ENCODE results near the gene ZIC4.

The ZIC4 gene

DNA sequence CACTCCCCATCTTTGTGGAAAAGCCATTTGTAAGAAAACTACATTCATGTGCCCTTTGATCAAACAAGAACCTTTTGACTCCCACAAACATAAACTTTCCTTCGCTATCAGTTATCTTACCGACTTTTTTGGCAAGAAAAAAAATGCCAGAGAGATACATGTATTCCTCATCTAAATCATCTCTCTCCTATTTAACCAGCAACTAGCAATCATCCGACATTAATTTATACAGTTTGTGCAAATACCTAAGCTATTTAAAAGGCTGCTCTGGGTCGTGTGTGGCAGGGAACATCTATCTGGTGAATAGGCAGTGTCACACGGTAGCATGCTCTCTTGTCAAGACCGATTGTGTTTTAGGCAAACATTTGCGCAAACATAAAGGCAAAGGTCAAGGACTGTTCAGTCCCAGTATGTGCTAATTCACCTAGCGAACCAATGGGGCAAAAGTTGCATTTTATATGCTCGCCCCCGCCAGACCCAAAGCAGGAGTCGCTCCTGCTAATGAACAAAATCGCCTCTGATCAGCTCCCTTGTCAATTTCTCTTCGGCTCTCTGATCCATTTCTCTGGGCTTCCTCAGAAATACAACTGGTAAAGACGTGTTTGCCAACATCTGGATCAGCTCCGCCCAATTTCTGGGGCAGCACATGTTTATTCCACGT is 37.7 kb downstream of the ZIC4 start:
- DNase-seq = no peak

DNA sequence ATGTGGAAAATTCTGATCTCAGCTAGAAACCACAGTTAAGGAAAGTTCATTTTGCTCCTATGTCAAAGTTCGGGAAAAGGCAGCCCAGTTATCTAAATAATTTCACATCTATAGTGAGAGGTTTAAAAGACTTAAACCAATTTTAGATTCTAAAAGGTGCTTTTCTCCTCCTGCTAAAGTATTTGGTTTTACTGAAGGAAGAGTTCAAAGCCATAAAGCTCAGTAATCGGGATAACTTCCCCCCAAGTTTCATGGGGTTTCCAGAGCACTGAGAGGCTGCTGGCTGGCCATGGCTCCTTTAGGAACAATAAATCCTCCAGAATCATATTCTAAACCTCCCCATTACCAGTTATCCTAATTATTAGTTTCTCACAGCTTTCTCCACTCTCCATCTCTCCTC is 38.2 kb downstream of the ZIC4 start:
- no peak for DNase-seq

DNA sequence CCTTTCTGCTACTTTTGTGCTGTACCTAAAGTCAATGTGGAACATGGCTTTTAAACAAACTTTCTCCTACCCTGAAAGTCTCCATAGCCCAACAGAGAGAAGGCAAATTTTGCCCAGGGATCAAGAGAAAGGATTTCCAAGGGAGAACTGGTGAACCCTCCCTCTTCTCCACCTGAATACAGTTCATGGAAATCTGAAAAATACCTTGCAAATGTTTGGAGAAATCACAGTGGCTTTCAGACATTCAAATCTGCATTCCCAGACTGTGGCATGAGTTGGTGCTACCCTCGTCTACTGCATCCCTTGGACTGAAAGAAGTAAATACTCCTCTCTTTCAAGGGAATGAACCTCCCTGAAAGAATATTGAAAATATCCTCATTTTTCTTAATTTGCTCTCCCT is 38.7 kb downstream of the ZIC4 start:
- DNase-seq = no peak

DNA sequence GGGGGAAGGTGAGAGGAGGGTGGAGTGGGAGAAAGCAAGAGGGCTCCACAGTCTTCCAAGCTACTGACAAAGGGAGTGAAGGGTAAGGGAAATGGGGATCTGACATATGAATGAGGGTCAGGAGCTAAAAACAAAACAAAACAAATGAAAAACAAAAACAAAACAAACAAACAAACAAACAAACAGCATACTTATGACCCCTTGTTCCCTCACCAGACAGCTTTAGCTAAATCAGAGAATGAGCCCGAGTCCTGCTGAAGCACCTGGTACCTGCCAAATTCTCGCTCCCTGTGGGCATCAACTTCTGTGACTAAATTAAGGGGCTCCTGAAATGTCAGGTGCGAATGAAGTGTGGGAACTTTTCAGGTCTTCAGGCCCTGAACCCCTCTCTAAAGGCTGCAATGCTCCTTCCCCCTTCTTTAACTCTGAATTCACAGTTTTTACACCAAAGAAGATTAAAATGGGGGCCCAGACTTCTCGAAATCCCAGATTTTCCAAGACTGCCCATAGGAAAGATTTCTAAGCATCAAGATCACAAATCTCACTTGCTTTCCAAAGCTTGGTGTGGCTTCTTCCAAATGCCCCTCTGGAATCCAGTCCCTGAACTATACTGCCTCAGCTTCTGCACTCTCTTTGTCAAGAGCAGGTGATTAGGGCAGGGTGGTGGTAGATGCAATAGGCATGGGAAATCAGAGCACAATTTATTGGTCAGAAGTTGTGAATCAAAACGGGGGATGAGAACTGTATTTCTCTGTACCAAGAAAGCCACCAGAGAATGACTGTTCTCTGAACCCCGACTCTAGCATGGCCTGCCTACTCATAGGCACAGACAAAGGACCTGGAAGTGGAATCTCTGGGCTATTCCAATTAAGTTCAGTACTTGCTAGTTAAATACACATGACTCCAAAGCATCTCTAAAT is 40.9 kb downstream of the ZIC4 start:
- DNase-seq = no peak

DNA sequence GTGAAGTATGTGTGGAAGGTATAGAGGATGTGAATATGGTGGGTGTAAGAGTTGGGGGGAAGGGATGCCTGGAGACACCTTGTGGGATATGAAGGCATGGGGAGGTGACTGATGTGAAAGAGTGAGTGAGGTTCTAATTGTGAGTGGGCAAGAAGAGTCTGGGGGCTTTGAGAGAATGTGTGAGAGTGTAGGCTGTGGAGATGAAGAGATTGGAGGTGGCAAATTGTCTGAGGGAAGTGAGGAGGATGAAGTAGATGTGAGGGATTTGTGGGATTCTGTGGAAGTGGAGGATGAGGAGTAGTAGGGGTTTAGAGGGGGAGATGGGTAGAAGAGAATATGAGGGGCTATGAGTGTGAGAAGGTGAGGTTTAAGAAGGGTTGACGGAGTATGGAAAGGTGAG is 41.6 kb downstream of the ZIC4 start:
- DNase-seq = no peak

DNA sequence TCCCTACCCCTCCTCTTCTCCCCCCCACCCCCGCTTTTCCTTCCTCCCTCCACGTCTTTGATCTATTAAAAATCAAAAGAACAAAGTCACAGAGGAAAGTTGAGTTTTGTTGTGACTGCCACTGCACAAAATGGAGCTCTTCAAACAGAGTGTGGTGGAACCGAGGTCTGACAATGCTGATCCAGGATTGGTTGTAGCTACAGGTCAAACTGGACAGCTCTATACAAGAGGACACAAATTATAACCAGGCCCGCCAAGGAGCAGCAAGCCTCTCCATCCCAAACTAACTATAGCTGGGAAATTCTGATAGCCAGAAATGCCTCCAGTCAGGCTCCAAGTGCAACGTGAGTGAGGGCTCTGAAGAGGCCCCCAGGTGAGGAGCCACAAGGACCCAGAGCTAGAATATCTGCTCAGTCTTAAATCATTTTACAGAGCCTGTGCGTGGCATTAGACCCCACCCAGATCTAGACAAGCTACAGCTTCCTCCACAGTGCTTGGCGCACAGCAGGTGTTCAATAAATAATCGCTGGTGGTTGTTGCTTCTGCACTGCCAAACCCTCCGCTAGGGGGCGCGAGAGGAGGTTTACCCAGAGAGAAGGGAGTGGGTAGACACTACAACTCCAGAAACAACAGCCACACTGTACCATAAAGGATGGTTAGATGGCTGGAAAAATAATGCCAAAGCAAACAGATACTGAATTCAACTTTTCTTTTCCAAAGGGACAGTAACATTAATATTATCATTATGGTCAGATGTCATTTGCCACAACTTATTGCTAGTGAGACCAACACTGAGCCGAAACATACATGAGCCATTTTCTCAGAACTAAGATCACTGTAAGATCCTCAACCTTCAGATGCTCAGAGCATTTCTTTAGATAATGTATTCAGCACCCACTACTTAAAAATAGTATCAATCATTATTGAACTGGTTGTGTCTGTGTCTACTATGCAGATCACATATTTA is 44.6 kb downstream of the ZIC4 start:
- DNase-seq = no peak

DNA sequence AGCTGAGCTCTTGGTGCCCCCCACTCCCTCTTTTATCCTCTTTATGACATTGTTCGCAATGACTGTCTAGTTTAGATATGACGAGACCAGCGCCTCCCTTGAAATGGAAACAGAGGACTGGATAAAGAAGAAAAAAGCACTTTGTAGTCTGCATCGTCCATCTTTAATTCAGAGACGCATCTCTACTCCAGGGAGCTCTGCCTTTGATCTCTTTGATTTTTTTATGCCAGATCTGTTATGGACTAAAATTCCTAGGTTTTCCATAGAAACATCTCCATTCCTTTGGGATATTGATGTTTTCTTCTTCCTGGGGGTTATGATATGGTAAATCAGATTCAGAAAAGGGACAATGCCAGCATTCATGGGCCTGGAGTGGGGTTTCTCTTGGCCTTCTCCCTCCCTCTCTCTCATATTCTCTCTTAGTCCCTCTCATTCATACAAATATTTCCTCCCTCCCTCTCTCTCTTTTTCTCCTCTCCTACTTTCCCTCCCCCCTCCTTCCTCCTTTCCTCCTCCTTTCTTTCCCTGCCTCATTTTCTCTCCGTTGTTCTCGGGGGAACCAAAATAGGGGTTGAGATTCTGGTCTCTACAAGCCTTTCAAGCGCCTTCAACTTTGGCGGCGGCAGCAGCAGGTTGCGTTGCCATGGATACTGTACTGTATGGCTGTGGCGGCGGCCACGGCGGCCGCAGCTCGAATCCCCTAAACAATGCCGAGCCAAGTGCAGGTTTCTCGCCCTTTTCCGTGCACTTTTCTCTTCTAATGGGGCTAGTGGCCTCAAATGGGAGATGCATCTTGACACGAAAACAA is 45.5 kb downstream of the ZIC4 start:
- no peak for DNase-seq

DNA sequence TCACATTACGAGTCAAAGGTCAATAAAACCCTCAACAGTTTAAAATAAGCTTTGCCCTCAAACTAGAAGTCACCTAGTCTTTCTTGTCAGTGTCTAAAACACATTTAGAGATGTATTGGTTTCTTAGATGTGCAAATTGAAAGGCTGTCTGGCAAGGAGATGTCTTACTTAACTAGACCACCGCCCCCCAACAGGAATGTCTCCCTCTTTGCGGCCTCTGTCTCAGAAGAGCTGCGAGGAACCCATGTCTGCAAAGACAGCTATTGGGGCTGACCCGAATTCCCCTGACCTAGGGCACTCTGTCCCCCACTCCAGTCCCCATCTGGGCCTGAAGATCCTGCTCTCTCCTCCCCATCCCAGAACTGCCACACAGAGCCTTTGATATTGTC is 46.3 kb downstream of the ZIC4 start:
- DNase-seq = no peak

DNA sequence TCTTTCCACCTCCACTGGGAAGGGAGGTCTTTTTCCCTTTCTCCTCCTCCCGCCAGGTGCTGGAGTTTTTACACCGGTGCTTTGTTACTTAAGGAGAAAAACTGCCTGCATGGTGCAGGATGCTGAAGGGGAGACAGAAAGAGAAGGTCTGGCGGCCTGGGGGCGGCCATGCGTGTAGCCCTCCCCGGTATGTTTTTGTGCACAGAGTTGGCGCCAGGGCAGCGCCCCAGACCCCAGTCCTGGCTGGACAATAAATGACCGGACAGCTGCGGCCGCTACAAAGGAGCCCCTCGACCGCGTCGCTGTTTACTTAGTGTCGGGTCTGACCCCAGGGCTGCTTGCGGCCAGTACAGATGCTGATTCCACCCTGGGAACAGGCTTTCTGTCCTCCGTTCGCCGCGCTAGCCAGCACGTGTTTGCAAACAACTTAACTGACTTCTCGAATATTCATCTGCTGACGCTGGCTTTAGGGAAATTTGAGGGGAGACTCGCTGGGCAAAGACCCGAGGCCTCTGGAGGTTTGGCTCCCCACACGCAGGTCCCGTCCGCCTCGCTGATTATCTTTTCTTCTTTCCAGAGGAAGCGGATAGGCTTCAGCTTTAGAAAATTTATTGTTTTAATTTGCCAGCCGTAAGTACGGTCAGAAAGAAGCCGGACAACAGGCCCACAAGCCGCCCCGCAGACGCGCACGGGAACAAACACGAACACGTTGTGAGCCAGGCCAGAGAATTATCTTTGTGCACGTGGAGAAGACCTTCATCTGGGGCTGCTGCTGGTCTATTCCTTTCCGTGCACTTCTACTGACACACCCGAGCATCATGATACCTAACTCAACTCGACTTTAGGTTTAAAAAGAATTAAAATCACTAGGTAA is 46.9 kb downstream of the ZIC4 start:
- DNase-seq = no peak

DNA sequence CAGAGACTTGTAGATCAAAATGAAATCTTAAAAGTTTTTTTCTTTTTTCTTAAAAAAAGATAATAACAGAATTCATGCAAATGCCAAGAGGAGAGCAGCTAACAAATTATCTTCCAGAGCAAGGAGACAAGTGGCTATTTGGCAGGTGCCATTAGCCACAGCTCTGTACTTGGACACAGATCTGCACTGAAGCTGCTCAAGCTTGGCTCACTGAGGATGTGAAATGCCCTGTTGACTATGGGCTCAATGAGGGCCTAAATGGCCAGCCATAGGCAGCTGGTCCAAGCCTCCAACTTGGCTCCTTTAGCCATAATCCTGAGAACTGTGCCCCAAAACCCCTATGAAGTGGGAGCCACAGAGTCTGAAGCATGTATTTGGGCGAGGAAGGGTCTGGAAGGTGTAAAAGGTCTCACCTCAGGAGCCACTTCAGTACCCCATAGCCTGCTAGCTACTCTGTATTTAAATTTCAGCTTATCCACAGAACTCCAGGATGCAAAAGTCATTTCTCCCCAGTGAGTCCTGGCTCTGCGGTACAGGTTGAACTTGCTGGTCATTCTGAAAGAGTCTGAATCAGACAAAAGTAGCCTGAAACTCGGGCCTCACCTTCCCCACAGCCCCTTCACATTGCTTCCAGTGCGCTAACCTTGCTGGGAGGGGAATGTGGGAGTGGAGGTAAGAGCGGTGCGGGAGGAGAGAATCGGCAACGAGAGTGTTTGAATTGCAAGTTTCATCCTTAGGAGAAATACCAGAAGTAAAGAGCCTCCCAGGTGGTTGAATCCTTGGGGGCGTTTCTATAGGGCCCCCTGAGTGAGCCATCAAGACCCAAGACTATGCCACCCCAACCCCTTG is 48.0 kb downstream of the ZIC4 start:
- DNase-seq = no peak

DNA sequence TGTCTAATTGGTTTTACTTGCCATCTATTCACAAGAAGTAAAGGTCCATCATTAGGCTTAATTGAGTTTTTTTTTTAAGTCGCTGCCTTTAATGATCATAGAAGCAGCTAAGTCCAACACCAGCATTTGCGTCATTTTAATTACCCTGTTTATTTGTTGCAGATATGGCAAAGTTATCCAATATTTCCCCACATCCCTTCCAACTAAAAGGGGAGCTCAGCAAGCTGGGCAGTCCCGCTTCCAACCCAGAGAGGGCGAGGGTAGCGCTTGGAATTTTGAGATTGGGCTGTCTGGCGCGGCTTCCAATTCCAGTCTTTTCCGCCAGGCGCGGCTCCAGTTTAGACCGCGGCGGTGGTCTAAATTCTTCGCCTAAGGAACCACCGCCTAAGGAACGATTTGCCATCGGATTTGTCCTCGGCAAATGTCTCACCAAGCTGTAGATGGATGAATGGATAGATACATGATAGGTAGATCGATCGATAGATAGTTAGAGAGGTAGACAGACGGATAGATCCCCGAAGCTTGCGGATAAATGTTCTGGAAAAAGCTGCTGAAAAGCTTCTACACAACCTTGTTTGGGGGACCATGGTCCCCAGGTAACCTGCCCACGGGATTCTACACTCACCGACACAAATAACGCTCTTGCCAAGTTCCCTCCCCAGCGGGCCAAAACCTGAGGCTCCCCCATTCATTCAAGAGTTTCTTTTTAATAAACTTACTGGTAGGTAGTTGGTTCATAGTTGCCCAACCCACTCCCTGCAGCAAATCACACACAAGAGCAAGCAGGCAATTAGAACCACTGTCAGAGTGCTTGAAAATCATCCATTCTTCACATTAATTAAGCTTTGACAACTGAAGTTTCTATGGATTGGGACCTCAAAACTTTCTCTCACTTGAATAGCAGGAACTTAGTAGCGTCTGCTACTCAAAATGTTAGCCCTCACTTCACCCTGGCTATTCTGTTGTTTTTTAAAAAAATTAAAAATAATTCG is 49.1 kb downstream of the ZIC4 start:
- DNase-seq = no peak

DNA sequence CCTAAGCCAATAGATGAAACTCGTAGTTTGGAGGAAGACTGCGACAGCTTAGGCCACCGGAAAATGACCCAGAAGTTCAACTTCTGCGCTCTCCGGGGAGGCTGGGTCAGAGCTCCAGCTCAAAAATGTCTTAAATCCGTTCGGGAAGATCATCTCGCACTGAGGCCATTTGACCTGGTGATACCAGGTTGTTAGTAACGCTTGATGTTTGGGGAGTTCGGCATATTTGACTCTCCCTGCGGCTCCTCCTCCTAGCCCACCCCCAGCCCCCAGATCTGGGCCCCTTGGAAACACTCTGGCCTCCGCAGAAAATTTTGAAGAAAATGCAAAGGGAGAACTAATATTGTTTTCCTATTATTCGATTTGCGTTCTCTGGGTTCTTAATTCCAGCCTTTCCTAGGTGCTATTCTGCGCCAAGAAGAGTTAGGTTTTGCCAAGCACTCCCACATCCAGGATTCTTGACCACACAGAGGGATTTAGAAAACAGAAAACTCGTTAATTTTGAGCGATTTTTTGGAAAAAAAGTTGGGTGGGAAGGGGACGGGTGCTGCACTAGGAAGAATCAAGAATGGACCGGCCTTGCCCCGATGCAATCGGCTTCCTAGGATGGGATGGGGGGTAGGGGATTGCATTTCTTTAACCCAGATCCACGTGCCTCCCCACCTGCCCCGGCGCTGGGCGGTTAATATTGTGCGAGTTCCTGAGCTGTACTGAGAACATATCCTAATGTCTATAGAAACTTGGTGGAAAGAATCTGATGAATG is 50.0 kb downstream of the ZIC4 start:
- DNase-seq = no peak

DNA sequence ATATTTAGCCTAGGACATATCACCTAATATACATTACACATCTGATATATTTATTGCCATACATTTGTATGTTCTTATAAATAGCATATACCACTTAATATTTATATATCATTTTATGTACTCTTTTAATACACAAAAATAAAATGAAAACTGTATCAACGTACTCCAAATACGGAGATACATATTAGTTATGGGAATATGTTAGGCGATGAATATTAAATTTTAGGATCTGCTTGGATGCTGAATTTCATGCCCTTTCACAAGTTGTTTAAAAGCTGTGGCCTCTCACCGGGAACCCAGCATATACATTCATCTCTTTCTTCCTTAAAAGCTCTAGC is 50.6 kb downstream of the ZIC4 start:
- no peak for DNase-seq

DNA sequence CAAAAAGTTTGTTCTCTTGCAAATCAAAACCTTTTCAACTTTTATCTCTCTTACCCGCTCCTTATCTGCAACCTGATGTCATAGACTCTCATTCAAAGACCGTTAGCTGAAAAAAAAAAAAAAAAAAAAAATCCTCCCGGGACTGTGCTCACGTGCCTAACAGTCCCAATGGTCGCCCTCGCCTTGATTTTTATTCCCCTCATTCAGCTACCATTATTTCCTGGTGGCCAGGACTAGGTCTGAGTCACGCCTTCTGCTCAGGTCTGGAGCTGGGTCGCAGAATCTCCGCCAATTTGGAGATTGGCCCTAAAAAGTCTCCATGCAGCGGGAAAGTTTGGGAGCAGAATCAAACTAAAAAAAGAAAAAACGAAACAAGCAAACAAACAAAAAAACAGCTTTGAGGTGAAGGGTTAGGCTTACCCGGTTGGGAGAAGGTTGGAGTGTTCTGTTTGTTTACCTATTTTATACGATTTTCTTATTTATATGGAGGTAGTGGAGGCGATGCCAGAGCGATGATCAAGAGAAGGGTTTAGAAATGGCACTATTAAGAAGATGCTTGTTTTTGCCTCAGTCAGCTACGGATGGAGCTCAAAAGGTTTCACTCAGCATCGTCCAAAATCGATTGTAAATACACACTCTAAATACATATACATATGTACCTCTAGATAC is 51.1 kb downstream of the ZIC4 start:
- no peak for DNase-seq

DNA sequence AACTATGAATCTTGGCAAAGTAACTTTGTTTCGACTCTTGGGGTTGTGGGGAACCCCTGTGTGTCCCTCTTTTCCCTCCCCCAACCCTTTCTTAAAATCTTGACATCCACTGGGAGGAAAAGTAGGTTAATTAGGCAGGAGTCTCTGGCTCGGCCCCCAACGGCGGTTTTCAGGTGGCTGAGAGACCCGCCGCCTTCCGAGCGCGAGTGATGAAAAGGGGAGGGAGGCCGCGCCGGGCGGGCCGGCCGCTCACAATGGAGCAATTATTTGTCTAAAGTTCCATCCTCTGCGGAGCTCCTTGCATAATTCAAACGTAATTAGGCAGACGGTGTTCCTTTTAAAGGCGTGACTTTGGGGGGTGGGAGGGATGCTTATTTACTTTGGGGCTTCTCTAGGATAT is 51.7 kb downstream of the ZIC4 start:
- DNase-seq = no peak

DNA sequence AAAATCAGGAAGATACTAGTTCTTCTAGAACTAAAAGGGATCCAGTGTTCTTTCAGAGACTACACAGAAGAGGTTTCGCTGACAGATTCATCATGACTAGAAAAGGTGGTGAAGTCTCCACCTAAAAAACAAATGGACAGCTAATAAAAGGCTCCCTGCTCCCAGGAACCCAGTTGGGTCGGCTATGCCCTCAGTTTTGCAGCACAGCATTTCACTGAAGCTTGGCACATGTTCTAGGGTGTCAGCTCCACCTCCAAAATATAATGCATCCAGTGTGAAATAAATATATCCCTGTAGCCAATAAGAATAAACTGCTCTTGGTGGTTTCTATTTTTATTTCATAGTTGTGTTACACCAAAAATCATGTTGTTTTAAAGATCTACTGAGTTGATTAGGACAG is 55.0 kb downstream of the ZIC4 start:
- no peak for DNase-seq

DNA sequence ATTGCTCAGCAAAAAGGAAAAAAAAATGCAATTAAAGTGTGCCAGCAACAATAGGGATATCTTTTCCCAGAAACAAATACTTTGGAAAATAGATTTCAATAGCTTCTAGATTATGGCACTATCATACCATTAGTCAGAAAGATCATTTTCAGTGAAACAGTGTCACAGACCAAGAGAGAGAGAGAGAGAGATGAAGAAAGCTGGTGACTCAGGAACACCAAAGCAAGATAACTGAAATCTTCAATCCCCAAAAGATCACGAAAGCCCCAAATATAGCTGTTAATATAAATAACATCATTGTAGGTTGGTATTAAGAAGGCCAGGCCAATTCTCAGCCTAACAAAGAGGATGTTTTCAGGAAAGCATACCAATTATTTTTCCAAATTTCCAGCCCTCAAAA is 57.4 kb downstream of the ZIC4 start:
- DNase-seq = no peak

DNA sequence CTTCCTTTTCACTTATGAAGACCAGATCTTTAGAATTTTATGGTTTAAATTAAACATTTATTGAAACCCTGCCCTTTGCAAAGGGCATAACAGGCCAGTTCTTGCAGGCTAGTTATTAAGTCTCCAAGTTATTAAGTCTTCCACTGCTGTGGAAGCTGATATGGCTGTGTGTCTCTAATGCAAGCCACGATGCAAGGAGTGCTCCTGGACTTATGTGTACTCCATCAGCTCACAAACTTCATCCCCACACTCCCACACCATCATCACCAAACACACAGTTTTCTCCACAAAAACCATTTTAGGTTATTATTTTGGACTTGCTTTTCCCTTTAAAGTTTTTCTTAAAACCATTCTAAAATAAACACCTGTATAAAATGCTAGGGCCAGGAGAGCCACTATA is 62.4 kb downstream of the ZIC4 start:
- DNase-seq = no peak

All from CD4-positive, alpha-beta T cell treated with Interleukin-15 for 1 hour (primary cell).